HG03135 (cell line): ENCODE data around the gene MAML2.
A peak's percentile ranks its signal among the peaks of the same experiment; 100 is the strongest.
"Not testable (repeated sequence)": the region's sequence is repeated elsewhere in the genome, so short reads cannot be mapped to it uniquely, and the experiment has no call there.

Experiments
- ATAC-seq: cut with Tn5 transposase; IDR thresholded peaks from one replicate; pipeline ENCODE4 v1.9.1; 2021; ENCODE audit warnings: mild to moderate bottlenecking, moderate library complexity; ENCODE audit not compliant: unreplicated experiment

The MAML2 gene

GRCh38 chr11:96293598-96294021 lies 49.4 kb downstream of the MAML2 start:
- peak; percentile 91 for ATAC-seq

DNA sequence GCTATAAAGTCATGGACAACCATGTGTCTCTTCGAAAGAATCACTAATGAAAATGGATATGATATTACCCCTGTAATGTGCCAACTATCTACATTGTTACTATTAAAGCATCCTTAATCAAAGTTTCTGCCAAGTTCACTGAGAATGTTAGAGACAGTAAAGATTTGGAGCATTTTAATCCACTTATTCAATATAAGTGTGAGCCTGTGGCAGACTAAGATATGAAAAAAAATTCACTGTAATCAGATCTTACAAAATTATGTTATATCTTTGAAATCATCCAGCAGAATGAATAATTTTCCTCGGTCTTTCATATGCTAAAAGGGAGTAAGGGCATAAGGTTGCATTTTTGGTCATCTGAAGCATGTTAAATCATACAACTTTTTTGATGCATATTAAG lies 49.9 kb downstream of the MAML2 start:
- no peak for ATAC-seq

- no peak for ATAC-seq
These were observed 50.5 kb downstream of the MAML2 start for GRCh38 chr11:96292291-96293010.

GRCh38 chr11:96290631-96291030 lies 52.4 kb downstream of the MAML2 start:
- no peak for ATAC-seq

DNA sequence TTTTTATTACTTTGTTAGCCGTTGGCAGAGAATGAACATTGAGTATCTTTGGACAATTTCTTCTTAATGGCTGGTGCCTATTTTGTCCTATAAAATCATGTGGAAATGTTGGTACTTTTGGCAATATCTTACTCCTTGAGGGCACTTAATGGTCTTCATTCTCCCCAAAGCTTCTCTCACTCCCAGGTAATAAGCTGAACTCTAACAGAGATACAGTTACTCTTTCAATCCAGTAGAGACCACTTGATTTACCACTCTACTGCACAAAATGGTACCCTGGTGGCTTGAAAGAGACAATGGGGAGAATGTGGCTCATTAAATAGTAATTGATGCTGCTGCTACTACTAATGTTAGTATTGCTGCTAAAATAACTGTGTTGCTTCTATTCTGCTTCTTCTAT lies 53.0 kb downstream of the MAML2 start:
- no peak for ATAC-seq

- ATAC-seq = no peak
These were observed 54.1 kb downstream of the MAML2 start for GRCh38 chr11:96288915-96289314.

DNA sequence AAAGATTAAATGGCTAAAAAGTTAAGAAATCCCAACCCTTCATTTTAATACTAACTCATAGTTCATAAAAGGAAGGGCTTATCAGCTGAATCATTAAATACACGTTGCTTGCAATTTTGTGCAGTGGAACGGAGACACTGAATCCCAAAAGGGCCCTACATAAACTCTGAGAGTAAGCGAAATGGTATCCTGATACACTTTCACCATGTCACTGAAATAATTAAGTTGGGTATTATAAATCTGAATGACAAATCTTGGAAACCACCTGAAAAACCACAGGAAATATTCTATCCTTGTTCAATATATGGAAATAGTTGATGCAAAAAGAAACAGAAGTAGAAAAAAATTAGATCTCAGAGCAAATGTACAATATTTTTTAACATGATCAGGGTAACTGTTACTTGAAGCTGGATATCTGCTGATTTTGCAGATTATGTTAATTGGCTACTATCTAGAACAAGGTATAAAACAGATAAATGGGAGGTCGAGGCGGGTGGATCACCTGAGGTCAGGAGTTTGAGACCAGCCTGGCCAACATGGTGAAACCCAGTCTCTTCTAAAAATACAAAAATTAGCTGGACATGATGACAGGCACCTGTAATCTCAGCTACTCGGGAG lies 55.1 kb downstream of the MAML2 start:
- no peak for ATAC-seq

- not testable (repeated sequence) for ATAC-seq
These were observed 57.0 kb downstream of the MAML2 start for GRCh38 chr11:96285985-96286384.

DNA sequence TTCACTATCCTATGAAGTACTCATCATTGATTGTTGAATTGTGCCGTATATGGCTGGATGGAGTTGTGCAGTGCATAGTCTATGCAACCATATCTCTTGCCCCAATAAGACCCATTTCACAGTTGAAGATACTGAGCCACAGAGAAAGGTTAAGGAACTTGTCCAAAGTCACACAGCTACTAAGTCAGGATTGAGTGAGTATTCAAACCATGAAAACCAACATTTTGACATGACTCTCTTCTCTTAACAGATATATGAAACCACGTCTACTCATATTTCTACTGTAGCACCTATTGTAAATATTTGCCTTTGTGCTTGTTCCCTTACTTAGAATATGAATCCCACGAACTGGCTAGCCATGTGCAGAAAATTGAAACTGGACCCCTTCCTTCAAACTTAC lies 58.1 kb downstream of the MAML2 start:
- no peak for ATAC-seq

DNA sequence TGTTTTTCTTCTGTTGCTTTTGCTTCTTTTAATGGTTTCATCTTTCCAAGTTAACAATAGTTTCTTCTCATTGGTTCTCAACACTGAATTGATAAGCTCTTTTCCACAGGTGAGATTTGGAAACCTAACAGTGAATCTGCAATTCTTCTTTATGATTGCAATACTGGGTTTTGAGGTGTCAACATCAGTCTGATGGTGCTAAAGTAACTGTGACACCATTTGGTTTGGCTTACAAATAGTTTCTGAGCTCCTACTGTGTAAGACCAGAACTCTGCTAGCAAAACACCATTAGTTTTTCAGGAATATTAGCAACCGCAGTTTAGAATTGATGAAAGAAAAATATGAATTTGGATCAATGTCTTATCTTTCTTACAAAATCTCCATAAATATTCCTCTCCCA lies 58.6 kb downstream of the MAML2 start:
- no peak for ATAC-seq

GRCh38 chr11:96282625-96283220 lies 60.3 kb downstream of the MAML2 start:
- no peak for ATAC-seq

DNA sequence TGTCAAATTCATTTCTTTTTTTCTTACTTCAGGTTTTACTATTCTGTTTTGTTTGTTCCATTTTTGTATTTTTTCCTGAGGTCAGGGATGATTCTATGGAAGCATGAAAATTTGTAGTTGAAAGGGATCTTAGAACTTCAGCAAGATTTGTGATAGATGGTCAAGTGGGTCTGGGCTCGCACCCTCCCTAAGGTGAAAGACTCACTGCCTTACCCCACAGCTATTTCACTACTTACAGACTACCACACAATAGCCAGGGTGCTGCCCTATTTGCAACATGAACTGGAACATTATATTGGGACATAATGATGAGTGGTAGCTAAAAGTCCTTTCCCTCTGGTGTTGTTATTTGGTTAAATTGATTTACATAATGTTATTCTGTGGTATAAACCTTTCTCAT lies 62.6 kb downstream of the MAML2 start:
- no peak for ATAC-seq

DNA sequence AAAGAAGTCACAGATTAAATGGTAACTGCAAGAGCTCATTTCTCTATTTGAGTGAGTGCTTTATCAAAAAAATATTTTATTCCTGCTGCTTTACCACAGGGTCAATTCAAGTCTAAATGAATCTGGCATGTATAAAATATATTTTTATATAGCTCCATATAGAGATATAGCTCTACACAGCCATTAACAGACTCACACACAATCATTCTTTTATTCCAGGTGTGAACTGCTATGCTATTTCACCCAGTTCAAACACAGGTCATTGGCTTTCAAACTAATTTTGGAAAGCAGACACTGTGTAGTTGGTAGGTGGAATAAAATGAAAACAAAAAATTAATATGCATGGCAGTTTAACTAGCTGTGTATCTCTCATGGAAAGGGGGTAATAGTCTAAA lies 63.1 kb downstream of the MAML2 start:
- no peak for ATAC-seq

- ATAC-seq = no peak
These were observed 63.7 kb downstream of the MAML2 start for GRCh38 chr11:96279018-96279895.

GRCh38 chr11:96278039-96278897 lies 64.7 kb downstream of the MAML2 start:
- no peak for ATAC-seq

- ATAC-seq = no peak
These were observed 65.3 kb downstream of the MAML2 start for GRCh38 chr11:96277696-96278038.

GRCh38 chr11:96276836-96277235 lies 66.2 kb downstream of the MAML2 start:
- ATAC-seq = no peak

- ATAC-seq = no peak
These were observed 67.0 kb downstream of the MAML2 start for GRCh38 chr11:96275801-96276594.

- ATAC-seq = no peak
These were observed 69.5 kb downstream of the MAML2 start for GRCh38 chr11:96273507-96273906.
